GM21526 (cell line): ENCODE results near the gene EGFLAM.

ENCODE experiments used
- ATAC-seq: cut with Tn5 transposase; IDR thresholded peaks from one replicate; pipeline ENCODE4 v1.9.1; 2021; ENCODE audit warnings: moderate library complexity; ENCODE audit not compliant: unreplicated experiment, low FRiP score

Gene EGFLAM

GRCh38 chr5:38370358-38371100 is 112.2 kb downstream of the EGFLAM start:
- no peak for ATAC-seq

GRCh38 chr5:38371596-38371995 is 113.2 kb downstream of the EGFLAM start:
- ATAC-seq: no peak

- ATAC-seq: no peak
Measured at GRCh38 chr5:38373743-38374142, 115.4 kb downstream of the EGFLAM start.

GRCh38 chr5:38375423-38375822 is 117.1 kb downstream of the EGFLAM start:
- ATAC-seq: no peak

GRCh38 chr5:38376404-38376803 is 118.0 kb downstream of the EGFLAM start:
- no peak for ATAC-seq

GRCh38 chr5:38378579-38378978 is 120.2 kb downstream of the EGFLAM start:
- ATAC-seq: no peak

- ATAC-seq: no peak
Measured at GRCh38 chr5:38379350-38379937, 121.1 kb downstream of the EGFLAM start.

GRCh38 chr5:38380537-38380936 is 122.2 kb downstream of the EGFLAM start:
- ATAC-seq: no peak

GRCh38 chr5:38381361-38381760 is 123.0 kb downstream of the EGFLAM start:
- no peak for ATAC-seq

- peak; percentile 98 for ATAC-seq
Measured at GRCh38 chr5:38382898-38383297, 124.5 kb downstream of the EGFLAM start.

- ATAC-seq: no peak
Measured at GRCh38 chr5:38383701-38384100, 125.3 kb downstream of the EGFLAM start.

GRCh38 chr5:38384396-38384795 is 126.0 kb downstream of the EGFLAM start:
- ATAC-seq: no peak

GRCh38 chr5:38387161-38387560 is 128.8 kb downstream of the EGFLAM start:
- ATAC-seq: no peak

- no peak for ATAC-seq
Measured at GRCh38 chr5:38393636-38394035, 135.3 kb downstream of the EGFLAM start.

- ATAC-seq: no peak
Measured at GRCh38 chr5:38396766-38397165, 138.4 kb downstream of the EGFLAM start.

GRCh38 chr5:38400365-38400764 is 142.0 kb downstream of the EGFLAM start:
- ATAC-seq: no peak

- no peak for ATAC-seq
Measured at GRCh38 chr5:38401145-38401544, 142.8 kb downstream of the EGFLAM start.

GRCh38 chr5:38403406-38403805 is 145.0 kb downstream of the EGFLAM start:
- ATAC-seq: no peak

- ATAC-seq: no peak
Measured at GRCh38 chr5:38403877-38404635, 145.7 kb downstream of the EGFLAM start.

GRCh38 chr5:38404667-38405276 is 146.4 kb downstream of the EGFLAM start:
- no peak for ATAC-seq
